GM18498 (cell line): ENCODE data around the gene NCBP2L.

Experiments
- ATAC-seq: cut with Tn5 transposase; IDR thresholded peaks from one replicate; pipeline ENCODE4 v1.9.1; 2021; ENCODE audit warnings: mild to moderate bottlenecking, moderate library complexity; ENCODE audit not compliant: unreplicated experiment

Gene NCBP2L

DNA sequence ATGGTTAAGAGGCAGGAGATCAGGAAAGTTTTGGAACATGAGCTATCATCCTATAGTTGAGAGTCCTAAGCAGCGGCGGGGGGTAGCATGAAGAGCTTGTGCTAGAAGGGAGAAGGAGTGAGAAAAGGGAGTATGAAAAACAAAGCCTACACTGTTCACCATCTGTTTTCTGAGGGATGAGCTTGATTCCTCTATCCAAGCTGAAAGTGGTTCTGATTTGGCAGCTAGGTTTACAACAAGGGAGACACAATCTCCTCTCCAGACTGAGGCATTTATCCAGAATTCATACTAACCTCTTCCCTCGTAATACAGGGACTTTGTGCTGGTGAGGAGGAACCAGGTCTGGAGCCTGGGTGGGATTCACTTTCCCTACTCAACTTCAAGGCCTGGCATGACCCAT lies 25.5 kb upstream of the NCBP2L start:
- ATAC-seq: no peak

- no peak for ATAC-seq
These were observed 24.8 kb upstream of the NCBP2L start for GRCh38 chrX:107752714-107753113.

- ATAC-seq: no peak
These were observed 24.3 kb upstream of the NCBP2L start for GRCh38 chrX:107753187-107753586.

- no peak for ATAC-seq
These were observed 21.8 kb upstream of the NCBP2L start for GRCh38 chrX:107755721-107756120.

DNA sequence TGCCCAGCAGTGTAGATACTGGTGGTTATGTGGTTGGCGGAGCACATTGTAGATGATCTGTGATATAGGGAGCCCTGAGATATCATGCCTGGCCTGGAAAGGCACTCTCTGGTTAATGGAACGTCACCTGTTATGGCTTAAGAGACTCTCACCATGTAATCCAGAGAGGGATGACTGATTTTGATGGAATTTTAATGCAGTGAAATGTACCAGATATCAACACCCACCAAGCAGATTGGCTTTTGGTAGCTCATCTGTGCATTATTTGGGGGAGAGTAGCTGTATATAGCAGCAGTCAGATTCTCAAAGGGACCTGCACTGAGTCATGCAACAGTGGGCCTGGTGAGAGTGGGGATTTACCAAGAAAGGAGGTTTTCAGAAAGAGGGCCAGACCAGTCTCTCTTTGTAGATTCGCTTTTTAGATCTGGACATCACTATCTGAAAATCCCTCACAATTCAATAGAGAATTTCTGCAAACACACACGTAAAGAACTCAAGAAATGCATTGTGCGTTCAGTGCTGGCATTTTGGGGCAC lies 19.2 kb upstream of the NCBP2L start:
- no peak for ATAC-seq

- no peak for ATAC-seq
These were observed 17.0 kb upstream of the NCBP2L start for GRCh38 chrX:107760304-107761077.

GRCh38 chrX:107763647-107764046 lies 13.9 kb upstream of the NCBP2L start:
- ATAC-seq: no peak

DNA sequence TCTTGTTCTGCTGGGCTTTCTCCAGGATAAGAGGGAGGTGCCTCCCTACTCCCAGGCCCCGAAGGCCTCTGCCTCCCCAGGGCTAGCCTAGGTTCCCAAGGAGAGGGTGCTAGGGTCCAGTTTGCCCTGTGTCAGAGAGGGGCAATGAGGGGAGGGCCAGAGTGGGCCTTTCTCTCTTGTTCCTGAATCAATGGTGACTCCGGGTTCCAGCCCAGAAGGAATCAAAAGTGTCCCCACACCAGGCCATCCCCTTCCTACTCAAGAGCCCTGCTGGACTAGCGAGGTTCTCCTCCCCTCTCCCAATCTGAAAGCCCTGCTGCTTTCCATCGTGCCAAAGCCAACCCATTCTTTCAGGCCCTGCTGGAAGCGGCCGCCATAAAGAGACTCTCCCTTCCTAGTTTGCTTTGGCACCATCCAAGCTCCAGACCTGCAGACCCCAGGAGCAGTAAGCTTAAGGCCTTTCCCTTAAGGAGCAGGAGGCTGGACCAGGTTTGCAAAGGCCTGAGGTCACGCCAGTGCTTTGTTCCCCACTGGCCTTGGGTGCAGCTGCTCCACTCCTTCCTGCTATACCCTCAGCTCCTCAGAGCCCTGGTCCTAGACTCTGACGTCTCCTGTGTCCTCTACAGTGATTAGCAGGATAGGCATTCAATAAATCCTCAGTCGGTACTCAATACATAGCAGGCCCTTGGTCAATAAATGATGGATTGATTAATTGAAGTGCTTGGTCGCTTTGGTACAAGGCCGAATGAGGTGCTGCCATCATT lies 12.5 kb upstream of the NCBP2L start:
- no peak for ATAC-seq

GRCh38 chrX:107766470-107767150 lies 10.9 kb upstream of the NCBP2L start:
- ATAC-seq: no peak

GRCh38 chrX:107768051-107768450 lies 9.5 kb upstream of the NCBP2L start:
- no peak for ATAC-seq

- ATAC-seq: no peak
These were observed 7.8 kb upstream of the NCBP2L start for GRCh38 chrX:107769581-107770317.

DNA sequence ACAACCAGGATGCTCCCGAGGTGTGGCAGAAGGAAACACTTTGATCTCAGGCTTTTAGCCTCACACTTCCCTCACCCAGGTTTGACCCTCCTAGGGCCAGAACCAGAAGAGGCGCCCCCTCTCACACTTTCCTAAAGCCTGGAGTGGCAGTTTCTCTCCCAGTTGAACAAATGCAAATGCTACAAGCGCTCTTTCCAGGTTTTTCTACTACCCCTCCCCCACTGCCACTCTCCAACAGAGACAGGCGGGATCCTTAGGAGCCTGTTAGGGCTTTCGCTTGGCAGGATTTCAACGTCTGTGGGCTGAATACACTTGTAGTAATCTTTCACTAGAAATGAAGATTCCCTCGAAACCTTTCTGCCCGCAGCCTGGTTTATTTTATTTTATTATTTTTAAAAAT lies 4.3 kb upstream of the NCBP2L start:
- ATAC-seq: no peak

GRCh38 chrX:107773906-107774435 lies 3.6 kb upstream of the NCBP2L start:
- ATAC-seq: no peak

DNA sequence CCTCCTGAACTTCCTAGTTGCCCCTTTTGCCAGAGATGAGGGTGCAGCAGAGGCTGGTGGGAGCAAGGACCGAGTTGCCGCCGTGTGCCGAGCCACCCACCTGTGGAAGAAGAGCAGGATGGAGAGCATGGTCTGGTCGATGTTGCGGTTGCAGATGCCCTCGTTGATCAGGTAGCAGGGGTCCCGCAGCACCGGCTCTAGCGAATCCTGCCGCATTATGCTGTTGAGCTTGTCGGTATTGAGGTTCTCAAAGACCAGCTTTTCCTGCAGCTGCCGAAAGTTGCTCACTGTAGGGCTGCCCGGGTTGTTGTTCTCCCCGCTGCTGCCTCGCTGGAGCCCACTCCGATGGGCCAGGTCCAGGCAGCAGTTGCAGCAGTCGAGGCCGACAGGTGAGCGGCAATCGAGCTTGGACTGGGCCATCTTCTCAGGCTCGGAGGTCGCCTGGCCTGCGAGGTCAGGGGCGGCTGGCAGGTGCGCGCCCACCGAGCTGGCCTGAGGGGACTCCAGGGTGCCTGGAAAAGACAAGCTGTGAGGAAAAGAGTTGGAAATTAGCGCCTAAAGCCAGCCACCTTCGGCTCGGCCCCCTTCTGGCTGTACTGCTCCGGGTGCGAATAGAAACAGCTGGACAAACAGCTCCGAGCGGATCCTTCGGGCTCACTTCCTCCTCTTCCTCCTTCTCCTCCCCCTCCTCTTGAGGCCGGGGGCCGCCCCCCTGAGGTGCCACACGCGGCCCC lies 2.4 kb upstream of the NCBP2L start:
- peak; percentile 17 for ATAC-seq

GRCh38 chrX:107775734-107776511 lies 1.6 kb upstream of the NCBP2L start, which contains the start of gene TSC22D3:
TSC22D3 (minus strand) TSS chrX:107775787; CDS start chrX:107775419, 368 bp downstream.
- peak; percentile 90 for ATAC-seq

DNA sequence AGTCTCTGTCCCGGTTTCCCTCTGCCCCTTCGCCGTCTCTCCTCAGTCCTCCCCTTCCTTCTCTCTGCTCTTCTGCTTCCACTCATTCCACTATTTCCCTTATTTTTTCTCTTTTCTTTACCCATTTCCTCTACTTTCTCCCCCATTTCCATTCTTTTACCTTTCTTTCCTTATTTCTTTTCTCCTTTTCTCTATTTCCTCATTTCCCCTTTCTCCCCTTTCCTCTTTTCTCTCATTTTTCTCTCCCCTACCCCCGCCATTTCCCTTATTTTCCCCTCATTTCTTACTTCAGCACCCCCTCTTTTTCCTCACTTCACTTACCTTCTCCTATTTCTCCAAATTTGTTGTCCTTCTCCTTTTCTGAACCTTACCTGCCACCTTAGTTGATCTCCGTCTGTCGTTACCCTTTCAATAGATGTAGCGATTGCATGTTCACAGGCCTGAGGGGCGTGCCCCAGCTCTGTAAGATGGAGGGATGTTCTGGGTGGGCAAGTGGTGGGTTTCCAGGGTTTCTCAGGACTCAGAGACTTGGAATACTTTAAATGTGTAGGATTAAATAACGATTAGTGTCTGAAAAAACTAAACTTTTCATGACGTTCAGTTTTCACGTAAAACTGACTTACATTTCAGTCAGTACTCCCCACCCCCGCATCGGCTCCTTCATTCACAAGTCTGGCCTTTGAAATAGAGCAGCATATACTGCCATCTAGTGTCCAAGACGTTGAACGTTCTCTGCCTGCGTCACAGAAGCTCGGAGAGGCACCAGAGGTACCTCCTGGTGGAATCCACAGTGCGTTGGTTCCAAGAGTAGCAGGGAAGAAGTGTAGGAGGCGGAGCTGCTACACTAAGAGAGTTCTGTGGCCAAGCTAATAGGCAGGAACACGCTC lies 641 bp upstream of the NCBP2L start:
- ATAC-seq: peak; percentile 78

DNA sequence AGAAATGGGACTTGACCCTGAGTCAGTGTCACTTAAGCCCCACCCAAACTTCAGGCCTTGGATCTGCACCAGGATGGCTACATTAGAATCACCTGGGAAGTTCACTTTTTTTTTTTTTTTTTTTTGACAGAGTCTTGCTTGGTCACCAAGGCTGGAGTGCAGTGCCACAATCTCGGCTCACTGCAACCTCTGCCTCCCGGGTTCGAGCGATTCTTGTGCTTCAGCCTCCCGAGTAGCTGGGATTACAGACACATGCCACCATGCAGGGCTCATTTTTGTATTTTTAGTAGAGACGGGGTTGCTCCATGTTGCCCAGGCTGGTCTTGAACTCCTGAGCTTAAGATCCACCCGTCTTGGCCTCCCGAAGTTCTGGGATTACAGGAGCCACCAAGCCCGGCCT lies 3.0 kb downstream of the NCBP2L start:
- ATAC-seq: no peak

- ATAC-seq: no peak
These were observed 10.3 kb downstream of the NCBP2L start for GRCh38 chrX:107787827-107788226.
